Measurements from ENCODE around the gene AMOTL2.

DNA sequence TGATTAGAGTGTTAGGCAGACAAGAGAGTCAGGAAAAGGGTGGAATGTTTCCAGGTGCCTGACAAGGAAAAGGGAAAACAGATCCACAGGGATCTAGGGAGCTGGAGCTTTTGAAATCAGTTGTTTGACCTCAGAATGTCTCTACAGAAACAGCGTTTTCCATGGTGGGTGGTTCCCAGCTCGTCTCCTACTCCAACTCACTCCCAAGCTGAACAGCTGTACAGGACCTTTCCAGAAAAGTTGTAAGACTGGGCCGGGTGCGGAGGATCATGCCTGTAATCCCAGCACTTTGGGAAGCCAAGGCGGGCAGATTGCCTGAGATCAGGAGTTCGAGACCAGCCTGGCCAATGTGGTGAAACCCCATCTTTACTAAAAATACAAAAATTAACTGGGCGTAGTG, 67.9 kb downstream of the AMOTL2 start:
- TF ChIP-seq, protein P1, sequence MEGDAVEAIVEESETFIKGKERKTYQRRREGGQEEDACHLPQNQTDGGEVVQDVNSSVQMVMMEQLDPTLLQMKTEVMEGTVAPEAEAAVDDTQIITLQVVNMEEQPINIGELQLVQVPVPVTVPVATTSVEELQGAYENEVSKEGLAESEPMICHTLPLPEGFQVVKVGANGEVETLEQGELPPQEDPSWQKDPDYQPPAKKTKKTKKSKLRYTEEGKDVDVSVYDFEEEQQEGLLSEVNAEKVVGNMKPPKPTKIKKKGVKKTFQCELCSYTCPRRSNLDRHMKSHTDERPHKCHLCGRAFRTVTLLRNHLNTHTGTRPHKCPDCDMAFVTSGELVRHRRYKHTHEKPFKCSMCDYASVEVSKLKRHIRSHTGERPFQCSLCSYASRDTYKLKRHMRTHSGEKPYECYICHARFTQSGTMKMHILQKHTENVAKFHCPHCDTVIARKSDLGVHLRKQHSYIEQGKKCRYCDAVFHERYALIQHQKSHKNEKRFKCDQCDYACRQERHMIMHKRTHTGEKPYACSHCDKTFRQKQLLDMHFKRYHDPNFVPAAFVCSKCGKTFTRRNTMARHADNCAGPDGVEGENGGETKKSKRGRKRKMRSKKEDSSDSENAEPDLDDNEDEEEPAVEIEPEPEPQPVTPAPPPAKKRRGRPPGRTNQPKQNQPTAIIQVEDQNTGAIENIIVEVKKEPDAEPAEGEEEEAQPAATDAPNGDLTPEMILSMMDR (IDR thresholded peaks at IDR 0.05; ENCODE audit: insufficient read depth, low read length), result no peak
- no peak for TF ChIP-seq REST (IDR thresholded peaks at IDR 0.05; ENCODE audit: insufficient replicate concordance, low read depth)
- TF ChIP-seq POLR2AphosphoS5 (IDR thresholded peaks at IDR 0.05; ENCODE audit: low read depth), result no peak

Measured in HL-60 (cell line).